Measurements from ENCODE around the gene PTPRT.

Gene PTPRT

DNA sequence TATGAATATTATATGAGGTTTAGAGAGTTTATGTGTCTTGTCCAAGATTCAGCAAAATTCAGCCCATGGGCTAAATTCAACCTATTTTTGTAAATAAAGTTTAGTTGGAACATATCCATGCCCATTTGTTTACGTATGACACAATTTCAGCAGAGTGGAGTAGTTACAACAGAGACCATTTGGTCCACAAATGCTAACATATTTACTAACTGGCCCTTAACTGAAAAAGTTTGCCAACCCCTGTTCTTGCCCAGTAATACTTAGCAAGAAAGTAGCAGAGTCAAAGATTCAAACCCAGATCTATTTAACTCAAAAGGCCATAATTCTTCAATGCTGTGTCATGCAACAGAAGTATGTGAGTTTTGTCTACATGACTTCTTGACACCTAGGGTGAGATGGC is 561.0 kb downstream of the PTPRT start:
- no peak for DNase-seq (ENCODE audit: insufficient read length)
- FAIRE-seq: no peak
- TF ChIP-seq POLR2AphosphoS5 (IDR thresholded peaks at IDR 0.05; ENCODE audit: low read depth, low read length): no peak
- TF ChIP-seq POLR2A (IDR thresholded peaks at IDR 0.05; ENCODE audit: low read depth, low read length): no peak
- no peak for TF ChIP-seq TAF1 (IDR thresholded peaks at IDR 0.05; ENCODE audit: borderline replicate concordance, low read depth, low read length)

DNA sequence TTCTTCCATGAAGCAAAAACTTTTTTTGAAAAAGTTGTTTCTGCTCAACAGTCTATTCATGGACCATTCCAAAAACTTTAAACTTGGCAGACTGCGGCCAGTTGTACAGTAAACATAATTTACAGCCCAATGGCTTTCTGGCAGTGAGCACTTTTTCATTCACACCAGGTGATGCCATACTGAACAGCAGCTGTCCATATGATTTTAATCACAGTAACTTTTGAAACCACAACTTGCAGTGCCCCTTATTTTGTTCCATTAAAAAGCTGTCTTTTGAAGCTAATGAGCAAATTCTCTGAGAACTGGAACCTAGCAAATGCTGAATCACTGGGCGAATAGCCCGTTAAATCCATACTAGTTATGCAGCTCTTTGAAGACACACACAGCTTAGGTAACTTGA is 576.6 kb downstream of the PTPRT start:
- TF ChIP-seq TAF1 (IDR thresholded peaks at IDR 0.05; ENCODE audit: borderline replicate concordance, low read depth, low read length) (no peak), POLR2A (IDR thresholded peaks at IDR 0.05; ENCODE audit: low read depth, low read length) (no peak), POLR2AphosphoS5 (IDR thresholded peaks at IDR 0.05; ENCODE audit: low read depth, low read length) (no peak)
- DNase-seq (ENCODE audit: insufficient read length): no peak
- no peak for FAIRE-seq

DNA sequence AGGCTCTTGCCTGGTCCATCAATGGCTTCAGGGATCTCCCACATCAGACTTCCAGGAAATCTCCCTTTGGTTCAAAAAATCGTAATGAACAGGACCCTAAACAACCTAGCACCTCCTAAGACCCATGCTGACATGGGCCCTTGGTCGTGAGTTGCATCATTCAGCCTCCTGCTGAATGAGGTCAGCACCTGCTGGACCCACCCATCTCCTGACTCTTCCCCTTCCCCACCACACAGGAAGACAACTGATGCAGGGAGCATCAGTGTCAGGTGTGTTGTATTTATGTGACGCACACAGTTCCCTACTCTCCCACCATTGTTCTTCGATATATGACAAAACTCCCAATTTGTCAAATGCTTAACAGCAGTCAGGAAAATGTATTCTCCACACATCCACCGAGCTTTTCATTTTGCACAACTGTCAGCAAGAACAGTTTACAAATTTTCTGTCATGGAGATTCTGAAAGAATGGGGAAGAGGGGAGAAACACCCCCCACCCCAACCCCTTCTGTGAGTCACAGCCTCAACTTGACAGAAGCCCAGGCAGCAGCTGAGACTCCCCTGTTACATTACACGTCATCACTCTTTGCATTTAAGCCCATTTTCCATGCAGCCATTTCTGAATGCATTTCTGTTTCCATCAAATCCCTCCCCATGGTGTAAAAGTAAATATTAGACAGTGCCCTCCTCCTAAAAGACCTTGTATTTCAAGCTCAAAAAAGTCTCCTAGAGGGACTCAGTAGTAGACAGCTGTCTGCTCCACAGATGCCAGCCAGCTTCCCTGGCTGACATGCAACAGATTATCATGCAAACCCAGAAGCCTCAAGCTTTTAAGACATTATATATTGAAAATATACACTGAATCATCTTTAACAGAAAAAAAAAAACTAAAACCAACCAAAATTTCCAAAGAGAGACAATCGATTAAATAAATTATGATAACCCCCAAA is 577.5 kb downstream of the PTPRT start:
- DNase-seq (ENCODE audit: insufficient read length) (no peak), FAIRE-seq (no peak)
- TF ChIP-seq POLR2AphosphoS5 (IDR thresholded peaks at IDR 0.05; ENCODE audit: low read depth, low read length) (no peak), TAF1 (IDR thresholded peaks at IDR 0.05; ENCODE audit: borderline replicate concordance, low read depth, low read length) (no peak), POLR2A (IDR thresholded peaks at IDR 0.05; ENCODE audit: low read depth, low read length) (no peak)

DNA sequence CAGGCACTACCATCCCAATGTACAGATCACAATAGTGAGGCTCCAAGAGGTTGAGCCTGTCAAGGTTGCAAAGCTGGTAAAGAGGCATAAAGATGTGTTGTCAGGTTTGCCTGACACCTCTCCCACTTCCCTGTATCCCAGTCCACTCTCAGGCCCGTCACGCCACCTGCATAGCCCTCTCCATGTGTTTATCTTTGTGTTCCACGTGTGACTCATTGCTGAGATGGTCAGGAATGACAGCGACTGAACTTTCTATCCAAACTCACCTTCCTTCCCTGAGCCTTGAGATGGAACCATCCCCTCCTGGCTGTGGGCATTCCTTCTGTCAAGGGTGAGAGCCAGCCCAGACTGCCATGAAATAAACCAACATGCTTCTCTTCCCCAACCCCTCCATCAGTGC is 578.3 kb downstream of the PTPRT start:
- DNase-seq (ENCODE audit: insufficient read length) (no peak), FAIRE-seq (no peak)
- TF ChIP-seq POLR2A (IDR thresholded peaks at IDR 0.05; ENCODE audit: low read depth, low read length): no peak
- no peak for TF ChIP-seq POLR2AphosphoS5 (IDR thresholded peaks at IDR 0.05; ENCODE audit: low read depth, low read length)
- TF ChIP-seq TAF1 (IDR thresholded peaks at IDR 0.05; ENCODE audit: borderline replicate concordance, low read depth, low read length): no peak

DNA sequence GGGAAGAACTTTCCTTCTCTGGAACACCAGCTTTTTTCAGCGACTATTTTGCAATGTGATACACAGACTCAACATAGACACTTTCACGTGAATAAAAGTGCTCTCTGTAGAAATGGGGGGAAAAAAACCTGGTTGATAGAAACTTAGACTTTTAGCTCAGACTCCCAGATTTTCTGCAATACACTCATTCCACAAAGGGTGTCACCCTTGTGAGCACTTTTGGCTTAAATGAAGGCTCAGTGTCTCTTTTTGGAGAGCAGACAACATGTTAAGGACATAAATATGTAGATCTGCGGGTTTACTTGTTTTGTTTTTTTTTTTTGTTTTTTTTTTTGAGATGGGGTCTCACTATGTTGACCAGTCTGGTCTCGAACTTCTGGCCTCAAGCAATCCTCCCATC is 579.6 kb downstream of the PTPRT start:
- TF ChIP-seq POLR2A (IDR thresholded peaks at IDR 0.05; ENCODE audit: low read depth, low read length): no peak
- no peak for TF ChIP-seq TAF1 (IDR thresholded peaks at IDR 0.05; ENCODE audit: borderline replicate concordance, low read depth, low read length)
- no peak for TF ChIP-seq POLR2AphosphoS5 (IDR thresholded peaks at IDR 0.05; ENCODE audit: low read depth, low read length)
- no peak for DNase-seq (ENCODE audit: insufficient read length)
- no peak for FAIRE-seq

DNA sequence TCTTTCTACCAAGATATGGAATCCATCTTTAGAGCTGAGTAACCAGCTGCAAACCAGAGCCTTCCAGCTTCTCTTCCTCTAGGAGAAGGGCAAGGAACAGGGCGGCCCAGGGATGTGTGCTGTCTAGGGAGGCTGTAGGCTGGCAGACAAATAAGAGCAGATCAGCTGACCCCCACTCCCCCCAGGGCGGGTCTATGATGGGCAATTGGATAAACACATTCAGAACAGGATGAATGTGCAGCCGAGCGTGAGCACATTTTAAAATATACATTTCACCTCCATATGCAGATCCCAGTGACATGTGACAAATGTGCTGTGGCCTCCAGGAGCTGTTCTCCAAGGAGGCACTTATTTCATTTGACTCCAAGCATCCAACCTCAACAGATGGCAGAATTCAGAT is 580.1 kb downstream of the PTPRT start:
- DNase-seq (ENCODE audit: insufficient read length): no peak
- TF ChIP-seq POLR2A (IDR thresholded peaks at IDR 0.05; ENCODE audit: low read depth, low read length) (no peak), TAF1 (IDR thresholded peaks at IDR 0.05; ENCODE audit: borderline replicate concordance, low read depth, low read length) (no peak), POLR2AphosphoS5 (IDR thresholded peaks at IDR 0.05; ENCODE audit: low read depth, low read length) (no peak)
- FAIRE-seq: no peak

DNA sequence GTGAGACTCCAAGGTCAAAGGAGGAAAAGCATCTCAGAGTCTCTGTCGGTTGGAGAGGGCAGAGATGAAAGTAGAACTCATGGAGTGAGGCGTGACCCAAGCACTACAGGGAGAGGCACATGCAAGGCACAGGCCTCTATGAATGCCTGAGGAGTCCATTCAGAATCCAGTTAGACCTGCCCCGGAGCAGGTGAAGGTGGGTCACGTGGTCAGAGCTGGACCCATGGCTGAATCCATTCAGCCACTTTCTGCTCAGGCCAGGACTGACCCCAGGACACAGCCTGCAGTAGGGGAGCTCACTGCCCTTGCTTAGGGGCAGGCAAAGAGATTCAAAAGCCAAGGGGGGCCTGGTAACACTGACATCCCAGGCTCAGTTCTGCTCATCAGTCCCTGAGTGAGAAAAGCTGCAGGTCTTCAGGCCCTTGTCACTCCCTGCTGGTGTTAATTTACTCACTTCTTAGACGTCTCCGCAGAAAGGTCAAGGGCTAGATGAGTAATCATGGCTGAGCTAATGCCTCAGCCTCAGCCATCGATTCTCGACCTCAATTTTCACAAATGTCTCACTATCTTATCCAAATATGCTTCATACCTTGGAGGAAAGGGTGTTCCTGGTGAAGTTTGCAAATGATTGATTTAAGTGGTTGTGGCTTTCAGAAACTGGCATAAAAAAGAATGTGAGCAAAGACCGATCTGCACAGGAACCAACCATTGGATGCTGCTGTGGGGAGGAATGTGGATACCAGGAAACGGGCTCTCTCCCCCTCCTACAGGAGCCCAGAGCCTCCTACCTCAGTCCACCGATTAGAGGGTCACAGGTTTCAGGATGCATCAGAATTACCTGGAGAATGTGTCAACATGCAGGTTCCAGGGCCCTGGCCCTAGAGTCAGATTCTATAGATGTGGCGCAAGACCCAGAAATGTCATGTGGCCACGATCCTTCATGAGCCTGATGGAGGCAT is 584.4 kb downstream of the PTPRT start:
- no peak for TF ChIP-seq TAF1 (IDR thresholded peaks at IDR 0.05; ENCODE audit: borderline replicate concordance, low read depth, low read length)
- TF ChIP-seq POLR2AphosphoS5 (IDR thresholded peaks at IDR 0.05; ENCODE audit: low read depth, low read length): no peak
- no peak for TF ChIP-seq POLR2A (IDR thresholded peaks at IDR 0.05; ENCODE audit: low read depth, low read length)
- FAIRE-seq (no peak), DNase-seq (ENCODE audit: insufficient read length) (no peak)

DNA sequence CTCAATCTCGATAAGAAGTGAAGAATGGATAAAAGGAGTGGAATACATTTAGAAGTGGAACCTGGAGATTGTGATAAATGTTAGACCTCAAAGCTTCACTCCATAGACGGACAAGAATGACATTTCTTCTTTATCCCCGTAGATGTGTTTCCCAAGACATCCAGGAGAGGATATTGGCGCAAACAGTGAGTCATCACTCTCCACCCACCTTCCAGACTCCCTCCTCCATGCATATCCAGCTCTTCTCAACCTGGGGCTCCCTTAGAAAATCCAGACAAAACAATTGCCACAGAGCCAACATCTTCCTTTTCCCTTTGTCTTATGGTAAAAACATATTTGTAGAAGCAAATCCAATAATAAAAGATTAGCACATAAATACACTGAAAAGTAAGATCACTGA is 586.1 kb downstream of the PTPRT start:
- no peak for FAIRE-seq
- DNase-seq (ENCODE audit: insufficient read length): no peak
- TF ChIP-seq TAF1 (IDR thresholded peaks at IDR 0.05; ENCODE audit: borderline replicate concordance, low read depth, low read length) (no peak), POLR2AphosphoS5 (IDR thresholded peaks at IDR 0.05; ENCODE audit: low read depth, low read length) (no peak), POLR2A (IDR thresholded peaks at IDR 0.05; ENCODE audit: low read depth, low read length) (no peak)

DNA sequence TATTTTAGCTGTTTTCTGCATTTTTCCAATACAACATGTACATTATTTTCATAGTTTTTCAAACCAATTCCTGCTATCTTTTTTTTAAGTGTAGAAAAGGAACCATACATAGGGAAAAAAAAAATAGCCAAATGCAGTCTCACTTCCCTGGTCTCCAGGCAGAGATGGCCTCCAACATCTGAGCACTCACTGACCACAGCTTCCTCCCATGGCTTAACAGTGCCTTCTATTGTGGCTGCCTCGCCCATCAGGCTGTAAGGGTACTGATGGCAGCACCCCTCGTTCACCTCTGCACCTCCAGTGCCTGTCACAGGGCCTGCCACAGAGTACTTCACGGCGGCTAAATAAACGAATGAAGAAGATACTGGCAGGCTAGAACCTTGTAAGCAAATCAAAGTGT is 591.1 kb downstream of the PTPRT start:
- TF ChIP-seq POLR2AphosphoS5 (IDR thresholded peaks at IDR 0.05; ENCODE audit: low read depth, low read length) (no peak), POLR2A (IDR thresholded peaks at IDR 0.05; ENCODE audit: low read depth, low read length) (no peak), TAF1 (IDR thresholded peaks at IDR 0.05; ENCODE audit: borderline replicate concordance, low read depth, low read length) (no peak)
- no peak for DNase-seq (ENCODE audit: insufficient read length)
- no peak for FAIRE-seq

DNA sequence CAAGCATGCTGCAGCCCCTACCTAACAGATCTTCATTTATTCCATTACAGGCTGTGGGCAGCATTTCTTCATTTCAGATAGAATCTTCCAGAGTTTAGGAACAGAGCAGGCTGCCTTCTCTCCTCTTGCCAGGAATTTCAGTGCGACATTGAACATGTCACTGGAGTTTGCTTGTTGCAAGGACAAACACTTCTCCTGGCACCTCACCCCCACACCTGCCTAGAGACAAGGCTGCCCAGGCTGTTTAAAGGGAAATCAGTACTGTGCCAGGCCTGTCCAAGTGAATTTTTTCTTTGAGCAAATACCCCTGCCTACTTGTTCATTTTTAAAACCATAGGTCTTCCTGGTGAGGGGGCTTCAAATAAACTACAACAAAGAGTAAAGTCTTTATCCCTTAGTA is 594.1 kb downstream of the PTPRT start:
- TF ChIP-seq POLR2A (IDR thresholded peaks at IDR 0.05; ENCODE audit: low read depth, low read length) (no peak), POLR2AphosphoS5 (IDR thresholded peaks at IDR 0.05; ENCODE audit: low read depth, low read length) (no peak), TAF1 (IDR thresholded peaks at IDR 0.05; ENCODE audit: borderline replicate concordance, low read depth, low read length) (no peak)
- FAIRE-seq: no peak
- DNase-seq (ENCODE audit: insufficient read length): no peak

DNA sequence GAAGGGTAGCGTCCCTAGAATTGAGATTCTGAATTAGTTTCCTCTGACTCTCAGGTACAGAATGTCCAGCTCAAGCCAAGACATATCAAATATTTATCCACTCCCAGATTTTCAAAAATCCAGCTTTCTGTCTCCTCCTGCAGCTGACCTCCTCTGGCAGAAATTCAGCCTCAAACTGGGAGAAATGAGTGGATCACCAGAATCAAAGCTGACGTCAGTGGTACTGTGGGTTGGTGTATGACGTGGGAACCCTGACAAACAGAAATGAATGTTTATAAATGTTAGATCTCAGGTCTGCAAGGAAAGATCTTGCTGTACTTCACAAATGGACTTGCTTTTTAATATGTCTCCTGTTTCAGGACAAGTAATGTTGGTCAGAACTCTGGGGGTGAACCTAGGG is 595.0 kb downstream of the PTPRT start:
- no peak for TF ChIP-seq POLR2A (IDR thresholded peaks at IDR 0.05; ENCODE audit: low read depth, low read length)
- no peak for TF ChIP-seq TAF1 (IDR thresholded peaks at IDR 0.05; ENCODE audit: borderline replicate concordance, low read depth, low read length)
- DNase-seq (ENCODE audit: insufficient read length): no peak
- FAIRE-seq: no peak

Data from GM12892 (cell line).